Measurements from ENCODE around the gene SAMSN1. TPM values are rescaled to one million over a fixed set of nuclear protein-coding genes. Genes with fewer than 3 reads are reported as not detected.
"Not testable (repeated sequence)": the region's sequence is repeated elsewhere in the genome, so short reads cannot be mapped to it uniquely, and the experiment has no call there.

The SAMSN1 gene
- total RNA-seq, 1 donor from 2014 or later, result 6.4 TPM

- H3K4me3 ChIP-seq, result no peak overlapping the region
- no peak overlapping the region for H3K27ac ChIP-seq
- H3K9me3 ChIP-seq, result no peaks in the 10 kb centered on the region
- no peak for DNase-seq (ENCODE audit: extremely low spot score in 2 of 2)
- H3K27me3 ChIP-seq, result no peaks in the 10 kb centered on the region
- no peaks in the 10 kb centered on the region for H3K36me3 ChIP-seq
- intact Hi-C loops (cut with DNase I), result no loop called here
- TF ChIP-seq, protein P1, sequence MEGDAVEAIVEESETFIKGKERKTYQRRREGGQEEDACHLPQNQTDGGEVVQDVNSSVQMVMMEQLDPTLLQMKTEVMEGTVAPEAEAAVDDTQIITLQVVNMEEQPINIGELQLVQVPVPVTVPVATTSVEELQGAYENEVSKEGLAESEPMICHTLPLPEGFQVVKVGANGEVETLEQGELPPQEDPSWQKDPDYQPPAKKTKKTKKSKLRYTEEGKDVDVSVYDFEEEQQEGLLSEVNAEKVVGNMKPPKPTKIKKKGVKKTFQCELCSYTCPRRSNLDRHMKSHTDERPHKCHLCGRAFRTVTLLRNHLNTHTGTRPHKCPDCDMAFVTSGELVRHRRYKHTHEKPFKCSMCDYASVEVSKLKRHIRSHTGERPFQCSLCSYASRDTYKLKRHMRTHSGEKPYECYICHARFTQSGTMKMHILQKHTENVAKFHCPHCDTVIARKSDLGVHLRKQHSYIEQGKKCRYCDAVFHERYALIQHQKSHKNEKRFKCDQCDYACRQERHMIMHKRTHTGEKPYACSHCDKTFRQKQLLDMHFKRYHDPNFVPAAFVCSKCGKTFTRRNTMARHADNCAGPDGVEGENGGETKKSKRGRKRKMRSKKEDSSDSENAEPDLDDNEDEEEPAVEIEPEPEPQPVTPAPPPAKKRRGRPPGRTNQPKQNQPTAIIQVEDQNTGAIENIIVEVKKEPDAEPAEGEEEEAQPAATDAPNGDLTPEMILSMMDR (IDR thresholded peaks at IDR 0.05), result no peak
- no peak for TF ChIP-seq POLR2AphosphoS5 (IDR thresholded peaks at IDR 0.05; ENCODE audit: insufficient read depth in 1 of 2, low read depth in 1 of 2)
- TF ChIP-seq POLR2A (IDR thresholded peaks at IDR 0.05), result no peak
- no peaks in the 10 kb centered on the region for H3K4me1 ChIP-seq
Measured at GRCh38 chr21:14522736-14523135, 23.4 kb downstream of the SAMSN1 start.

DNA sequence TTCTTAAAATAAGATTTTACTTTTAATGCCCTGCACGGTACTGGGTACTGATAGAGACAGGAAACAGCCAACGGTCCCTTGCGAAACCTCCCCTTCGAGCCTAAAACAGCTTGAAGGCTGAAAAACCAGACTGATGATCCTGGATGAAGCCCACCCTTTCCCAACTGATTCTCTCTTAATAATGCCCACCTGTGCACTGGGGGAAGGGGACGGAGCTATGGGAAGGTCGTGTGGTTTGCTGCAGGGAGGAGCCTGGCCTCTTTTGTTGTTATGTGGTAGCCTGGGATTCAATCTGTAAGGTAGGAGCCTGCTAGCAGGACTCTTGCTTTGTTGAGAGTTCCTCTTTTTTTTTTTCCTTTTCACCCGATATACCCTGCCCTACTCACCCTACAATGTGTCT, 25.6 kb downstream of the SAMSN1 start:
- intact Hi-C loops (cut with DNase I), result no loop called here
- Histone ChIP-seq H3K4me3 (no peak overlapping the region), H3K4me1 (no peaks in the 10 kb centered on the region), H3K27ac (no peak overlapping the region), H3K27me3 (no peaks in the 10 kb centered on the region), H3K9me3 (no peaks in the 10 kb centered on the region), H3K36me3 (no peaks in the 10 kb centered on the region)
- DNase-seq (ENCODE audit: extremely low spot score in 2 of 2), result no peak
- TF ChIP-seq, protein P1 (IDR thresholded peaks at IDR 0.05), result no peak
- TF ChIP-seq POLR2A (IDR thresholded peaks at IDR 0.05), result no peak
- TF ChIP-seq POLR2AphosphoS5 (IDR thresholded peaks at IDR 0.05; ENCODE audit: insufficient read depth in 1 of 2, low read depth in 1 of 2), result no peak

- Histone ChIP-seq H3K36me3 (no peaks in the 10 kb centered on the region), H3K9me3 (no peaks in the 10 kb centered on the region), H3K4me3 (no peak overlapping the region), H3K4me1 (no peaks in the 10 kb centered on the region), H3K27me3 (no peaks in the 10 kb centered on the region), H3K27ac (no peak overlapping the region)
- intact Hi-C loops (cut with DNase I), result no loop called here
- TF ChIP-seq POLR2AphosphoS5 (IDR thresholded peaks at IDR 0.05; ENCODE audit: insufficient read depth in 1 of 2, low read depth in 1 of 2), result no peak
- TF ChIP-seq POLR2A (IDR thresholded peaks at IDR 0.05), result no peak
- TF ChIP-seq, protein P1 (IDR thresholded peaks at IDR 0.05), result no peak
- DNase-seq (ENCODE audit: extremely low spot score in 2 of 2), result no peak
Measured at GRCh38 chr21:14519000-14519399, 27.1 kb downstream of the SAMSN1 start.

- Histone ChIP-seq H3K9me3 (no peaks in the 10 kb centered on the region), H3K27me3 (no peaks in the 10 kb centered on the region), H3K4me1 (no peaks in the 10 kb centered on the region), H3K27ac (no peak overlapping the region), H3K36me3 (no peaks in the 10 kb centered on the region), H3K4me3 (no peak overlapping the region)
- no peak for DNase-seq (ENCODE audit: extremely low spot score in 2 of 2)
- intact Hi-C loops (cut with DNase I), result no loop called here
- TF ChIP-seq, protein P1 (IDR thresholded peaks at IDR 0.05), result no peak
- TF ChIP-seq POLR2AphosphoS5 (IDR thresholded peaks at IDR 0.05; ENCODE audit: insufficient read depth in 1 of 2, low read depth in 1 of 2), result no peak
- TF ChIP-seq POLR2A (IDR thresholded peaks at IDR 0.05), result no peak
Measured at GRCh38 chr21:14513804-14514203, 32.3 kb downstream of the SAMSN1 start.

DNA sequence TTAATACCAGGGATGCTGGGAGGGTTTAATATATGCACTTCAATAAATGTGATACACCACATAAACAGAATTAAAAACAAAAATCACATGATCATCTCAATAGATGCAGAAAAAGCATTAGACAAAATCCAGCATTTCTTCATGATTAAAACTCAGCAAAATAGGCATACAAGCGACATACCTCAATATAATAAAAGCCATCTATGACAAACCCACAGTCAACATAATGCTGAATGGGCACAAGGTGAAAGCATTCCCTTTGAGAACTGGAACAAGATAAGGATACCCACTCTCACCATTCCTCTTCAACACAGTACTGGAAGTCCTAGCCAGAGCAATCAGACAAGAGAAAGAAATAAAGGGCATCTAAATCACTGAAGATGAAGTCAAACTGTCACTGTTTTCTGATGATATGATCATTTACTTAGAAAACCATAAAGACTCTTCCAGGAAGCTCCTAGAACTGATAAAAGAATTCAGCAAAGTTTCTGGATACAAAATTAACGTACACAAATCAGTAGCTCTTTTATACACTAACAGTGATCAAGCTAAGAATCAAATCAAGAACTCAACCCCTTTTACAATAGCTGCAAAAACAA, 39.2 kb downstream of the SAMSN1 start:
- H3K27ac ChIP-seq; H3K4me3 ChIP-seq; H3K36me3 ChIP-seq; DNase-seq (ENCODE audit: extremely low spot score in 2 of 2); H3K9me3 ChIP-seq; H3K4me1 ChIP-seq; H3K27me3 ChIP-seq; intact Hi-C loops (cut with DNase I): not testable (repeated sequence)
